Measurements from ENCODE around the gene MAF.

- TF ChIP-seq, protein P1, sequence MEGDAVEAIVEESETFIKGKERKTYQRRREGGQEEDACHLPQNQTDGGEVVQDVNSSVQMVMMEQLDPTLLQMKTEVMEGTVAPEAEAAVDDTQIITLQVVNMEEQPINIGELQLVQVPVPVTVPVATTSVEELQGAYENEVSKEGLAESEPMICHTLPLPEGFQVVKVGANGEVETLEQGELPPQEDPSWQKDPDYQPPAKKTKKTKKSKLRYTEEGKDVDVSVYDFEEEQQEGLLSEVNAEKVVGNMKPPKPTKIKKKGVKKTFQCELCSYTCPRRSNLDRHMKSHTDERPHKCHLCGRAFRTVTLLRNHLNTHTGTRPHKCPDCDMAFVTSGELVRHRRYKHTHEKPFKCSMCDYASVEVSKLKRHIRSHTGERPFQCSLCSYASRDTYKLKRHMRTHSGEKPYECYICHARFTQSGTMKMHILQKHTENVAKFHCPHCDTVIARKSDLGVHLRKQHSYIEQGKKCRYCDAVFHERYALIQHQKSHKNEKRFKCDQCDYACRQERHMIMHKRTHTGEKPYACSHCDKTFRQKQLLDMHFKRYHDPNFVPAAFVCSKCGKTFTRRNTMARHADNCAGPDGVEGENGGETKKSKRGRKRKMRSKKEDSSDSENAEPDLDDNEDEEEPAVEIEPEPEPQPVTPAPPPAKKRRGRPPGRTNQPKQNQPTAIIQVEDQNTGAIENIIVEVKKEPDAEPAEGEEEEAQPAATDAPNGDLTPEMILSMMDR (IDR thresholded peaks at IDR 0.05; ENCODE audit: low read depth, low read length) = no peak
- TF ChIP-seq POLR2A (IDR thresholded peaks at IDR 0.05; ENCODE audit: extremely low read depth, insufficient read length) (no peak), MYC (IDR thresholded peaks at IDR 0.05; ENCODE audit: low read depth, low read length) (no peak)
- TF ChIP-seq, protein P2, sequence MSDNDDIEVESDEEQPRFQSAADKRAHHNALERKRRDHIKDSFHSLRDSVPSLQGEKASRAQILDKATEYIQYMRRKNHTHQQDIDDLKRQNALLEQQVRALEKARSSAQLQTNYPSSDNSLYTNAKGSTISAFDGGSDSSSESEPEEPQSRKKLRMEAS (IDR thresholded peaks at IDR 0.05; ENCODE audit: low read depth, low read length) = no peak
These were observed 31.8 kb upstream of the MAF start for GRCh38 chr16:79632289-79632688.
